Stimulated activated CD8-positive, alpha-beta memory T cell treated with anti-CD3 and anti-CD28 coated beads, Interleukin-4, amount 100 ng/mL, for 24 hours (primary cell): ENCODE measurements around the gene SLC24A3.
"Not testable (repeated sequence)": the region's sequence is repeated elsewhere in the genome, so short reads cannot be mapped to it uniquely, and the experiment has no call there.

Experiments
- DNase-seq: peaks from one replicate; pipeline ENCODE4 v3.0.0-alpha.2; 2020; ENCODE audit warnings: low read depth

Gene SLC24A3

GRCh38 chr20:19746396-19746795 lies 534.0 kb downstream of the SLC24A3 start:
- no peak for DNase-seq

GRCh38 chr20:19747903-19748302 lies 535.5 kb downstream of the SLC24A3 start:
- no peak for DNase-seq

GRCh38 chr20:19748681-19749080 lies 536.2 kb downstream of the SLC24A3 start:
- DNase-seq, result no peak

GRCh38 chr20:19749618-19750071 lies 537.2 kb downstream of the SLC24A3 start:
- DNase-seq, result no peak

- DNase-seq, result no peak
Measured at GRCh38 chr20:19750101-19750606, 537.7 kb downstream of the SLC24A3 start.

GRCh38 chr20:19750907-19751636 lies 538.6 kb downstream of the SLC24A3 start:
- DNase-seq, result no peak

- not testable (repeated sequence) for DNase-seq
Measured at GRCh38 chr20:19754201-19754600, 541.8 kb downstream of the SLC24A3 start.

GRCh38 chr20:19756761-19757486 lies 544.5 kb downstream of the SLC24A3 start:
- no peak for DNase-seq

- no peak for DNase-seq
Measured at GRCh38 chr20:19757487-19758132, 545.2 kb downstream of the SLC24A3 start.

GRCh38 chr20:19758133-19758500 lies 545.7 kb downstream of the SLC24A3 start, which contains the start of gene RIN2:
TSS of gene RIN2 (plus strand) at chr20:19758258. CDS start at chr20:19889602, 131,344 bp downstream.
- no peak for DNase-seq

- DNase-seq, result no peak
Measured at GRCh38 chr20:19758501-19759331, 546.3 kb downstream of the SLC24A3 start.

- DNase-seq, result no peak
Measured at GRCh38 chr20:19760371-19760721, 547.9 kb downstream of the SLC24A3 start.

GRCh38 chr20:19761326-19761725 lies 548.9 kb downstream of the SLC24A3 start:
- no peak for DNase-seq

- DNase-seq, result no peak
Measured at GRCh38 chr20:19761841-19762240, 549.4 kb downstream of the SLC24A3 start.

- no peak for DNase-seq
Measured at GRCh38 chr20:19764207-19764606, 551.8 kb downstream of the SLC24A3 start.

- no peak for DNase-seq
Measured at GRCh38 chr20:19765266-19765665, 552.8 kb downstream of the SLC24A3 start.

GRCh38 chr20:19765913-19766312 lies 553.5 kb downstream of the SLC24A3 start:
- DNase-seq, result no peak

GRCh38 chr20:19767070-19767469 lies 554.6 kb downstream of the SLC24A3 start:
- no peak for DNase-seq

GRCh38 chr20:19768325-19768842 lies 555.9 kb downstream of the SLC24A3 start:
- DNase-seq, result no peak

- no peak for DNase-seq
Measured at GRCh38 chr20:19769507-19769906, 557.1 kb downstream of the SLC24A3 start.

GRCh38 chr20:19770375-19770774 lies 557.9 kb downstream of the SLC24A3 start:
- DNase-seq, result no peak

- DNase-seq, result no peak
Measured at GRCh38 chr20:19771031-19771430, 558.6 kb downstream of the SLC24A3 start.
